Esophagus squamous epithelium (tissue), 5 donors: ENCODE results near the gene MRPL21. TPM values are rescaled to one million over a fixed set of nuclear protein-coding genes. Genes with fewer than 3 reads are reported as not detected.
A peak's percentile ranks its signal among the peaks of the same experiment; 100 is the strongest.

Source experiments
- DNase-seq: peaks from one replicate; lab custom pipeline; 2025; lab: John Stamatoyannopoulos, UW
- H3K27ac ChIP-seq, 4 donors: fragments of 200-600 bp; sonication (generic); one replicate each; pipeline ENCODE4 v1.5.1; 2016 to 2019; ENCODE audit warnings: mild to moderate bottlenecking in 1 of 4
- H3K27me3 ChIP-seq, 4 donors: fragments of 200-600 bp; sonication (generic); 1 replicate in 3 of 4; 2 replicates in 1 of 4; pipeline versions ENCODE4 v1.5.1 to v1.6.0; 2017 to 2021; ENCODE audit warnings: antibody characterized with exemption in 1 of 4
- H3K36me3 ChIP-seq, 3 donors: fragments of 200-600 bp; sonication (generic); one replicate each; pipeline ENCODE4 v1.5.1; 2016 to 2019
- H3K4me1 ChIP-seq, 3 donors: fragments of 200-600 bp; sonication (generic); one replicate each; pipeline ENCODE4 v1.5.1; 2017 to 2019
- H3K4me3 ChIP-seq, 4 donors: fragments of 200-600 bp; sonication (generic); 1 replicate in 3 of 4; 2 replicates in 1 of 4; pipeline ENCODE4 v1.5.1; 2016 to 2019; ENCODE audit warnings: mild to moderate bottlenecking in 2 of 4, moderate library complexity in 1 of 4
- H3K9me3 ChIP-seq, 3 donors: fragments of 200-600 bp; sonication (generic); one replicate each; pipeline ENCODE4 v1.5.1; 2016 to 2019
- CTCF ChIP-seq, 6 experiments: fragments of 450-650 bp in 4 of 6; fragments of 200-600 bp in 2 of 6; sonication (generic) in 2 of 6; IDR thresholded peaks; one replicate each; pipeline ENCODE4 v1.5.1; 2016 to 2019; ENCODE audit warnings: antibody characterized with exemption in 6 of 6, mild to moderate bottlenecking in 4 of 6, moderate library complexity in 4 of 6
- POLR2A ChIP-seq, 4 donors: fragments of 450-650 bp; IDR thresholded peaks; one replicate each; pipeline ENCODE4 v1.6.1; 2017; ENCODE audit warnings: antibody characterized with exemption in 4 of 4, mild to moderate bottlenecking in 4 of 4, moderate library complexity in 3 of 4
- WGBS, 2 donors: methylation state at CpG; one replicate each; pipeline ENCODE4 v1.1.5; 2018; 5-methylcytosine and 5-hydroxymethylcytosine counted together
- intact Hi-C: fragments of 100-400 bp; cut with DNase I; formaldehyde crosslinking; loops from one replicate; pipeline ENCODE4 v1.15.0; 2022
- total RNA-seq, 4 donors: library from RNA; depleted of rRNA; stranded (reverse); fragments of >200 nt; gene quantifications; one replicate each; pipeline ENCODE4 v1.1.0, GENCODE V29; 2016
- donor health status: DM: yes; HTN: yes; CAD: no.

The MRPL21 gene
- total RNA-seq, 4 donors from 2014 or later: 39.7 to 81.5 (median 48.6) TPM

- Histone ChIP-seq H3K27ac (peak within 1 kb of the TSS; percentile 89 to 99 (median 96)), H3K4me1 (peaks cover 33 to 85% (median 39%) of the 10 kb centered on the region in 3 donors), H3K4me3 (peak within 1 kb of the TSS; percentile 47 to 98 (median 90)), H3K36me3 (peaks cover 0 to 4% (median 0%) of the 10 kb centered on the region in 3 donors), H3K9me3 (no peaks in the 10 kb centered on the region), H3K27me3 (no peaks in the 10 kb centered on the region)
- WGBS, 2 donors: 0 to 16% methylated on average over 1 to 18 of the region's 82 CpGs
- DNase-seq: no peak
- peak in 2 of 4 donors; percentile 52 to 84 for TF ChIP-seq POLR2A (IDR thresholded peaks at IDR 0.05)
- no peak for TF ChIP-seq CTCF (IDR thresholded peaks at IDR 0.05)
- intact Hi-C loops: no loop called here
Measured at GRCh38 chr11:68841718-68842426, 61.8 kb downstream of the MRPL21 start, which contains the start of gene CPT1A. CPT1A (minus strand) TSS chr11:68841916; CDS start chr11:68815474, 26,442 bp downstream.

Other genes starting within 250 kb of the MRPL21 start
- gene GAL, start 219.3 kb downstream of the MRPL21 start, total RNA-seq: 1 to 10 TPM in 1 of 4 donors, not detected in 3; 2.2 TPM
- gene TESMIN, start 152.3 kb downstream of the MRPL21 start, total RNA-seq: 1 to 10 TPM; 3.1 to 5.3 (median 4.4) TPM
- gene CPT1A, start 61.9 kb downstream of the MRPL21 start, total RNA-seq: 10 to 100 TPM; 14.7 to 56.1 (median 27.6) TPM
- gene IGHMBP2, start 59 bp upstream of the MRPL21 start, total RNA-seq: 10 to 100 TPM in 3 of 4 donors, 1 to 10 TPM in 1; 9.7 to 15.3 (median 12.8) TPM
- gene MRGPRD, start 77.2 kb upstream of the MRPL21 start, total RNA-seq: not detected
- 10 to 100 TPM in 1 of 4 donors, 1 to 10 TPM in 3; 1.3 to 14.3 (median 6.1) TPM for gene MRGPRF, start 109.4 kb upstream of the MRPL21 start, total RNA-seq
- 10 to 100 TPM in 2 of 4 donors, 1 to 10 TPM in 2; 7.9 to 12.0 (median 9.1) TPM for gene TPCN2, start 145.1 kb upstream of the MRPL21 start, total RNA-seq